Measurements from ENCODE around the gene EML2.
A peak's percentile ranks its signal among the peaks of the same experiment; 100 is the strongest.
"Not testable (repeated sequence)": the region's sequence is repeated elsewhere in the genome, so short reads cannot be mapped to it uniquely, and the experiment has no call there.

EML2 gene

GRCh38 chr19:45638930-45639729 is at the start of gene EML2:
EML2 (minus strand) TSS chr19:45639397; CDS start chr19:45639376, 21 bp downstream.
- DNase-seq, result peak; percentile 53

- no peak for DNase-seq
These were observed 48.4 kb upstream of the EML2 start for GRCh38 chr19:45687599-45687998.

- not testable (repeated sequence) for DNase-seq
These were observed 45.8 kb upstream of the EML2 start for GRCh38 chr19:45685045-45685444.

GRCh38 chr19:45682908-45683307 is 43.7 kb upstream of the EML2 start:
- DNase-seq, result no peak

GRCh38 chr19:45682117-45682516 is 42.9 kb upstream of the EML2 start:
- DNase-seq, result no peak

- DNase-seq, result peak; percentile 91
These were observed 42.3 kb upstream of the EML2 start for GRCh38 chr19:45681391-45682015.

- peak; percentile 87 for DNase-seq
These were observed 38.4 kb upstream of the EML2 start for GRCh38 chr19:45677351-45678230.

GRCh38 chr19:45676851-45677263 is 37.7 kb upstream of the EML2 start:
- peak; percentile 52 for DNase-seq

- DNase-seq, result no peak
These were observed 35.7 kb upstream of the EML2 start for GRCh38 chr19:45674946-45675345.

- peak; percentile 58 for DNase-seq
These were observed 31.7 kb upstream of the EML2 start for GRCh38 chr19:45670670-45671453.

- DNase-seq, result peak; percentile 30
These were observed 29.2 kb upstream of the EML2 start for GRCh38 chr19:45668342-45668871.

- peak; percentile 57 for DNase-seq
These were observed 28.6 kb upstream of the EML2 start, which contains the start of gene GIPR for GRCh38 chr19:45667620-45668341. GIPR (plus strand) TSS chr19:45668221; CDS start chr19:45669521, 1,300 bp downstream.

GRCh38 chr19:45664575-45664974 is 25.4 kb upstream of the EML2 start:
- no peak for DNase-seq

GRCh38 chr19:45663800-45664199 is 24.6 kb upstream of the EML2 start:
- no peak for DNase-seq

- DNase-seq, result no peak
These were observed 21.4 kb upstream of the EML2 start for GRCh38 chr19:45660636-45661035.

GRCh38 chr19:45659096-45659729 is 20.0 kb upstream of the EML2 start:
- DNase-seq, result no peak

GRCh38 chr19:45657520-45658167 is 18.4 kb upstream of the EML2 start:
- DNase-seq, result no peak

- DNase-seq, result no peak
These were observed 15.9 kb upstream of the EML2 start for GRCh38 chr19:45655073-45655472.

- no peak for DNase-seq
These were observed 14.4 kb upstream of the EML2 start for GRCh38 chr19:45653634-45654033.

- no peak for DNase-seq
These were observed 11.5 kb upstream of the EML2 start for GRCh38 chr19:45650722-45651121.
